Fibroblast of skin of abdomen (primary cell): ENCODE results near the gene SFTPD.

Experiments
- DNase-seq: peaks from one replicate; pipeline ENCODE4 v3.0.0-alpha.2; 2013

The SFTPD gene

DNA sequence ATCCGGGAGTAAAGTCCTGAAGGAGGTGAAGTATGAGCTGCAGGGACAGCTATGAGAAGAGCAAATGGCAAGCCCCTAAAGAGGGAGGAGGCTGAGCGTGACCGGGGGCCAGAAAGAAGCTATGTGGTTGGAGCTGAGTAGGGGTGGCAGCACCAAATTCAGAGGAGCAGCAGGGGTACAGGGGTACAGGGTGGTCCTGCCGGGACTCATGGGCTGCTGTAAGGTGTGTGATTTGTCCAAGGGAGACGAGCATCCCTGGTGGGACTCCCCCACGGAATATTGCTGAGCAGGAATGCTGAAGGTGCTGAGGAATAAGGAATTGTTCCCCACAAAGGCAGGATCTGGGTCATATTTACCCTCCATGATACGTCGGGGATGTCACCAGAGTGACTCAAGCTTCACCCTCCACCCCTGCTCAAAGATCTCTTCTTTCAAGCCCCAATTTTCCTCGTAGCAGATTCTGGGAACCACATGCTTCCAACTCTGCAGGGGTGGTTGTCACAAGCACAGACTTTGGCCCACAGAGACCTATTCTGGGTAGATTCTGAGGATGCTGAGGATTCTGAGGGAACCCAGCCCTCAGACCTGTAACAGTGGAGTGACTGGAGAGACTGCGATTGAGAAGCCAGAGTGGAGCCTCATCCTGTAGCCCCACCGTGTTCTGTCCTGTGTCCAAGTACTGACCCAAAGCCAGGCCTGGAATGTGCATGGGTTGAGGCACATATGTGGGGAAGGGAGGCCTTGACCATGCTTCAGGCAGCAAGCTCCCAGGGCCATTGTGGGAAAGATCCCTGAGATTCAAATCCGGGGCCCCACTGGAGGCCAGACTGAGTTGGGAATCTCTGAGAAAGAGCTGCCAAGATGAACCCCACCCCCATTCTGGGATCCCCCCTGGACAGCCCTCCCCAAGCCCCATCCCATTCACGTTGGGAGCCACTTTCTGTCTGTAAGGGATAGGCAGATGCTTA lies 4.2 kb downstream of the SFTPD start:
- no peak for DNase-seq

DNA sequence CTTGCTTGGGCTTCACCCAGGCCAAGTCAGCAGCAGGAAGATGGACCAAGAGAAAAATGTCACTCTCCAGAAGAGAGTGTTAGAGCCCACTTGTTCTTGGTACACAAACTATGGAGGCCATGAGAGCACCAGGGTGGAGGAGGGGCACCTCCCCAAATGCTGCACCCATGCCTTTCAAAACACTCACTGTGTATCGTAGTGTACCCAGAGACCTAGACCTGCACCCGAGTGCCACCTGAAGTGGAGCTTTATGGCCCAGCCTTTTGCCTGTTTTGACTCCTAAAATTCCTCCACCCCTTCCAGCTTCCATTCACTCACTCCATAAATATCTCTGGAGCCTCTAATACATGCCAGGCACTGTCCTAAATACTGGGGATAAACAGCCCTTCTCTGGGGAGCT lies 5.0 kb downstream of the SFTPD start:
- DNase-seq, result no peak

DNA sequence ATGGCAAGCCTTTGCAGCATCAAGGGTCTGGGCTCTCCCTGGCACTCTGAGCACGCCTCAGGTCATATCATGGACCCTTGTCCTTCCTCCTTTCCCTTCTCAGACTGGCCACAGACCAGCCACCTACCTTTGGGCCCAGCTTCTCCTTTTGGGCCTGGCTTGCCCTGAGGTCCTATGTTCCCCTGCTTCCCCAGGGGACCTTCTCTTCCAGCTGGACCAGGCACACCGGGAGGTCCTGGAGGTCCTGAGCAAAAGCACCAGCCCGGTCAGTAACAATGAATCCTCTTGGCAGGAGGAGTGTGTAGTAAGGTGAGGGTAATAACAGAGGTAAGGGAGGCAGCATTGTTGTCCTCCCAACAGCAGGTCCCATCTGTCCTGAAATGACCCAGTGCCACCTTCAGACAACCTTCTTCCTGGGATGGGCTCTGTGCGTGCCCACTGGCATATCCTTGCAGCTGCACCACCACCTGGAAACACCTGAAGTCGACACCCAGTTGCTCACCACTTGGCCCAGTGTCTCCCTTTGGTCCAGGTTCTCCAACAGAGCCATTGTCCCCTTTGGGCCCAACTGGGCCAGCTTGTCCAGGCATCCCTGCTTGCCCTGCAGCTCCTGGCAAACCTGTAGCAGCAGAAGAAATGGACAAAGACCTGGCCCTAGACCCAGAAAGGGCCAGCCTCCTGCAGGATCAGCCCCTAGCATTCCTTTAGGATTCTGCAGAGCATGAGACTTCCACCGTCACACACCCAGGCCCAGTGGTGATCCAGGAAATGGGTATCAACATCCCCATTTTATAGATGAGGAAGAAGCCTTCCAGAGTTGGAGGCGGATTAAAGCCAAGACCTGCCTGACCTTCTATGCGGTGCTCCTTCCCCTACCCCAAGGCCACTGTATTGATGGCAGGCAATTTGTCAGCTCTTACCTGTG lies 6.4 kb downstream of the SFTPD start:
- DNase-seq, result no peak

DNA sequence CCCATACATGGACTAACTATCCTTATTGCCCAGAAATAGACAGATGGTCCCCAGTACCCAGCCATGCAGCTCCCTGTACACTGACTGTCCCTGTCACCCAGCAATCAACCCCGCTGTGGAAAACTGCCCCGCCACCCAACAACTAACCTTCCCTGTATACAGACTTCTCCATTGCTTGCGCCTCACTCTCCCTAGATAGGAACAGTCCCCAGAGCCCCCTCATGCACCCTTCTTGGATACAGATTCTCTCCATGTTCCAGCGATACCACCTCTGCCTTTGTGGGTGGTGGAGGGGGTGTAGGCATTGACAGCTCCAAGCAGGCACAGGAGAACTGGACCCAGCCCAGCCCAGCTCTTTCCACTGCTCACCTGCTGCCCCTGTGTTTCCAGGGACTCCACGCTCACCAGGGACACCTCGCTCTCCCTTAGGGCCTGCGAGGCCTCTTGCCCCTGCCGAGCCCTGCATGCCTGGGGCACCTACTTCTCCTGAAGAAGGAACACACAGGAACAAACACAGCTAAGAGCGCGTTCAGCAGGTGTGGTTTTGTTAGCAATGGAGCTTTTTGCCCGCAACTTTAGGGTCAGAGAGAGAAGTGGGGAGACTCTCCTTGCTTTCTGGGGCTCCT lies 7.2 kb downstream of the SFTPD start:
- DNase-seq, result no peak

DNA sequence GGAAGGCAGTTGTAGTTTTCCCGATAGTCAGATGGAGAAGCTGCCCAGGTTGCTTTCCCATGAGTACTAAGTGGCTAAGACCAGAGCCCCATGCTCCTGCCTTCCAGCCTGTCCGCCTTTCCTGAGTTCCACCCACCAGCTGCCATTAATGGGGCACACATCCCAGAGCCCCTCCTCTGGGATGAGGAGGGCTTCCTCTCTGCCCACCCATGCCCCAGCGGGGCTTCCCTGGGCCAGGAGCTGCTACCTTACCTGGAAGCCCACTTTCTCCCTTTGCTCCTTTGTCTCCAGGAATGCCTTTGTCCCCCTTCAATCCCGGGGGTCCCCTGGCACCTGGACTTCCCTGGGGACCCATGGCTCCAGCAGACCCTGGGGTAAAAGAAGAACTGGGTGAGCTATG lies 7.8 kb downstream of the SFTPD start:
- DNase-seq, result no peak

DNA sequence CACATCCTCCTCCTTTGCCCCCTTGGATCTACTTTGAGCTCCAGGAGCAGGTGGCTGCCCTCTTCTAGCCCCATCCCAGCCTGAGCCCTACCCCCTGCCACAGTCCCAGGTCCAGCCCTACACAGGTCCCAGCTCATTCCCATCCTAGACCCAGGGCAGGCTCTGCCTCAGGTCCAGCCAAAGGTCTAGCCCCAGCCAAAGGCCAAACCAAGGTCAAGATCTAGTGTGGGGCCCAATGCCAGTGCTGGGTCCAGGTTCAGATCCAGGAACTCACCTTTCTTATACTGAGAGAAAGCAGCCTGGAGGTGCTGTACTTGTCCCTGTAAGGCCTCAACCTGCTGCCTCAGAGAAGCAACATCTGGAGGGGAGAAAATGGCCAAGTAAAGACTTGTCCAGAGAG lies 8.5 kb downstream of the SFTPD start:
- no peak for DNase-seq

DNA sequence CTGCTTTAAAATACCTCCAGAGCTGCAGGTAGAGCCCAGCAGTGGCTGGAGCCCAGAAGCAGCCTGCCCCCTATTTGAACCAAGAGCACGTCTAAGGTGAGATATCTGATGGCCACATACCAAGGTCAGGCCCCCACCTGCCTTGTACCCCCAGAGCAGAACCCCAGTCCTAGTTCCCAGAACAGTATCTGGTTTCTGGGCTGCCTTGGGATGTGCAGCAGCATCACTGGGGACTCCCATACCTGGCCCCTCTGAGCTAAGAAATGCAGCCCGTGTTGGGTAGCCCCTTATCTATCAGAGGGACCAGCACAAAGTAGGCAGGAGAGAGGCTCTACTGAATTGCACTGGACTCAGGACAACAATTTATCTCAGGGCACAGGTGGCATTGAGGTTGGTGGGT lies 8.9 kb downstream of the SFTPD start:
- DNase-seq, result no peak

DNA sequence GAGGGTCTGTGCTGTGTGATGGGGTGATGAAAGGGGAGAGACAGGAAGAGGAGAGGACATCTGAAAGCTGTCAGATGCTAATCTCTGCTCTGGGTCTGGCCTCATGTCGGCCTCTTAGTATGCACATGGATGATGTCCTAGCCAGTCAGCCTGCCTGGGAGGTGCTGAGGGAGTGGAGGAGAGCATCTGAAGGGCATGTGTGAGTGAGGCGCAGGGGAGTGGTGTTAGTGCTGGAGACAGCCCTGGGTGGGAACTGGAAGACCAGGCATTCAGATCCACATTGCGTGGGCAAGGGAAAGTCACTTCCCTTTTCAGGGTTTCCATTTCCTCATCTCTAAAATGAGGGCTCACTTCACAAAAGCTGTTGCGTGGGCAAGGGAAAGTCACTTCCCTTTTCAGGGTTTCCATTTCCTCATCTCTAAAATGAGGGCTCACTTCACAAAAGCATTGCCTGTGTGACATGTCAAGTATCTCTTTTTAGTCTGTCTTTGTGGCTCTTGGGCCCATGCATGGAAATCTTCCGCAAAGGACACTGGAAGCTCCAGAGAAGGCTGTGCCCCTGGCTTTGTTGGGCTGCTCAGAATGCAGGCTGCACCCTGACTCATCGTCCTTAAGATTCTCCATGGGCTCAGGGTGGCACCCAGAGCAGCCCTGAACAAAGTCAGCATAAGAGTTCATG lies 10.0 kb downstream of the SFTPD start:
- no peak for DNase-seq

DNA sequence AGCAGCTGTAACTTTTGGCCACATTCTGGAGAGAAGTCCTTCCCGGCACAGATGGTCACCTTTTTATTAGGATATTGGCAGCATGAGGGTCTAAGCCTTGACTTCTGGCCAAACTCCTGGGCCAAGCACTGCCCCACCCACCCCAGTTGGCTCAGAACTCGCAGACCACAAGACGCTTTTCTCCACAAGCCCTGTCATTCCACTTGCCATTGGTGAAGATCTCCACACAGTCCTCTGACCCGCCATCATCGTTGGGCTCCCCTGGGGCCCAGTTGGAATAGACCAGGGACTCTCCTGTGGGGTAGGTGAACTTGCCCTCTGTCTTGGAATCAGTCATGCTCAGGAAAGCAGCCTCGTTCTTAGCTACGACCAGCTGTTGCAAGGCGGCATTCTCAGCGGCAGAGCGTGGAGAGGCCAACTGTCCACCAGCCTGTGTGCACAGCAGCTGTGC lies 11.2 kb downstream of the SFTPD start:
- no peak for DNase-seq

DNA sequence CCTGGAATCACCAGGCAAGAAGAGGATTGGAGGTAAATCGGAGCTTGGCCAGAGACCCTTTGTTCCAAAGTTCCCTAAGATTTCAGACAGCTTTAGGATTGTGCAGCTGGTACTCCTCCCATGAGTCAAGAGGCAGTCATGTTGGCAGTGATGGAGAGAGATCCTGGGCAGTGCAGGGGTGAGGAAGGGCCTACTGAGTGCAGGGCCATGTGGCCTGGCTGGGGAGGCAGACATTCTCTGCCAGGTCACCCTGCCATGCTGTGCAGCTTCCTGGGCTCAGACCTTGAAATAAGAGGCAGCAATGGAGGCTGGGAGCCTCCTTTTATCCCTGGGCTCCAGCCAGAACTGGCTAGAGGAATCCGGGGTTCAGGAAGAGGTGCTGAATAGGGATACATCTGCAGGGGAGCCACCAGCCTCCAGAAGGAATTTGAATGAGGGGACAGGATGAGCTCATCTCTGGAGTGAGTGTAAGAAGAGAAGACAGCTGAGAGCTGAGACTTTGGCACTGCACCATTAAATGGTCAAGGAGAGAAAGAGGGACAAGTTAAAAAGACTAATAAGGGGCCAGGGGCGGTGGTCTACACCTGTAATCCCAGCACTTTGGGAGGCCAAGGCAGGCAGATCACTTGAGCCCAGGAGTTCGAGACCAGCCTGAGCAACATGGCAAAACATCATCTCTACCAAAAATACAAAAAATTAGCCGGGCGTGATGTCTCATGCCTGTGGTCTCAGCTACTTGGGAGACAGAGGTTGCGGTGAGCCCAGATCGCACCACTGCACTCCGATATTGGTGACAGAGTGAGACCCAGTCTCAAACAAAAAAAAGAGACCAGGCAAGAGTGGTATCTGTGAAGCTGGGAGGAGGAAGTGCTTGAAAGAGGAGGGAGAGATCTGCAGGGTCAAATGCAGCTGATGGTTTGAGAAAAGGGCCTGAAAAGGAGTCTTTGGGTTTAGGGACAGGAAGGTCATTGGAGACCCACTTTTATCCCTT lies 12.0 kb downstream of the SFTPD start:
- no peak for DNase-seq

DNA sequence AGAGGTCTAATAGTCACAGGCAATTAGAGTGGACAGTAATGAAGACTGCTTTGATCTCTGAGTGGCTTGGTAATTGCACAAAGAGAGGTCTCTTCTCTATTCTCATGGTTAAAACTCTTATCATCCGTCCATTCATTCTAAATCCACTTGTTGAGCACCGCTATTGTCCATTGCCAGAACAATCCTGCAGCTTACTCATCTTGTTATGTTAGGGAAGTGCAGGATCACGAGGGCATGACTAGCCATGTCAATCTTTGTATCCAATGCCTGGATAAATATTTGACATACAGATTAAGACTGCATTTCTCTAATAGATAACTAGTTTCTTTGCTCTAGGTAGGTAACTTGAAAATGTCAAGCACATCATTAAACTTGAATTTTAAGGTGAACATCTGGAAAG lies 14.9 kb downstream of the SFTPD start:
- DNase-seq, result no peak

DNA sequence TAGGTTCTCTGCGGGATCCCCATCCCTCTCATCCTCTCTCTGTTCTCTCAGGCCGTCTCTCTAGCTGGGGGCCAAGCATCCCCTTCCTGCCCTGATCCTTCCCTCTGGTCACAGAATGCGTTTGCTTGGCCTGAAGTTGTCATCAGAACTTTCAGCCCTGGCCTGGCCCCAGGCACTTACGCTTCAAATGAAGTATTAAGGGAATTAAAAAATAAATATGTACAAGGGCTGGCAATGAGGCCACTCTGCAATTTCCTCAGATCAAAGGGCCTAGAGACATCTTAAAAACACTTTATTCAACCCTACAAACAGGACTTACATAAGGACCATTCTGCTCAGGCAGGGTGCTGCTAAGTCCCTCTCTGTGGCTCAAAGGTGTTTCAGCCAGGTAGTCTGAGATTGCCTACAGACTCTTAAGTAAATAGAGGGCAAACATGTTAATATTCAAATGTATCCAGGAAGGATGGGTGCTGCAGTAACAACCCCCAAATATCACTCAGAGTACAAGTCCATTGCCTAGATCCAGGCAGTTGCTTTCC lies 16.0 kb downstream of the SFTPD start:
- DNase-seq, result no peak

DNA sequence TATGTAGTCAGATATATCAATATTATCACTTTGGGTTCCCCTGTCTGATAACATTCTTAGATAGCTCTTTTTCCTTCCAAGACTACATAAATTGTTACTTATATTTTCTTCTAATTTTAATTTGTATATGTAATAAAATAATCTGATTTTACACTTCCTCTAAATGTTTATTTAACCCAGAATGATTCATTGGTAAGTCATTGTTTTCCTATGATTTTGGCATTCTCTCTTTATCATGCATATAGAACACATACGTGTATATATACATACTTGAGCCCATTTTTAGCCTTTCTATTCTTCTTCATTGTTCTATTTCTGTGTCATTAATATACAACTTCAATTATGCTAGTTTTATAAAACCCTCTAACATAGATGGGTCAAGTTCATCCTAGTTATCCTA lies 16.6 kb downstream of the SFTPD start:
- no peak for DNase-seq

DNA sequence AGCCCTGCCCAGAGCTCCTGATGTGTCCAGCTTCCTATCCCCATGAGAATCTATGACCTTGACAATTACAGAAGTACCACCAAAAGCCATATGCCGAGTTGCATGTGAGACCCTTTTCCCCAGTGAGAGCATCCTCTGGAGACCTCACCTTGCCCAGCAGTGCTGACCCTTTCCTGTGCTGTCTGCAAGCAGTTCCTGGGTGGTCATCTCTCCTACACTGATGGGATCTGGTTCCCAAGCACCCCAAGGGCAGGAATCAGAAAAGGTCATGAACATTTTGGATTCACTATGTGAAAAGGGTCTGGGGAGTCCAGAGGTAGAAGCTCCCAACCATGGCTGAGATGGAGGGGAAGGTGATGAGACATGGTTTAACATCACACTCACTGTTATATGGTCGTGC lies 18.2 kb downstream of the SFTPD start:
- DNase-seq, result no peak

DNA sequence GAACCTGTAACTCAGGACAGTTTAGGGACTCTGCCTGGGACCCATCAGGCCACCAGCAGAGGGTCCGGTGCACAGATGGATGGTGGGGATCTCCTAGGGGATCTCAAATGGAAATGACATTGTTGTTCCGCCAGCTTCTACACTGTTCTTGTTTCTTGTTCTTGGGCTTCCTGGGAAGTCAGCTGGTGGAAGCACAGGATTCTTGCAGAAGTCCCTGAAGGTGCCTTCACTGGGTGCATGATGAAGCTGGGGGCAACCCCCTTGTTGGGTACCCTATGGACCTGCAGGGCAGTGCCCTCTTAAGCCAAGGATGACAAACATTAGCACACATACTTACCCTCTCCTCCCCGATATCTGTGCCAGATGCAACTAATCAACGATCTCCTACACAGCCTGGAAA lies 18.6 kb downstream of the SFTPD start:
- DNase-seq, result no peak

DNA sequence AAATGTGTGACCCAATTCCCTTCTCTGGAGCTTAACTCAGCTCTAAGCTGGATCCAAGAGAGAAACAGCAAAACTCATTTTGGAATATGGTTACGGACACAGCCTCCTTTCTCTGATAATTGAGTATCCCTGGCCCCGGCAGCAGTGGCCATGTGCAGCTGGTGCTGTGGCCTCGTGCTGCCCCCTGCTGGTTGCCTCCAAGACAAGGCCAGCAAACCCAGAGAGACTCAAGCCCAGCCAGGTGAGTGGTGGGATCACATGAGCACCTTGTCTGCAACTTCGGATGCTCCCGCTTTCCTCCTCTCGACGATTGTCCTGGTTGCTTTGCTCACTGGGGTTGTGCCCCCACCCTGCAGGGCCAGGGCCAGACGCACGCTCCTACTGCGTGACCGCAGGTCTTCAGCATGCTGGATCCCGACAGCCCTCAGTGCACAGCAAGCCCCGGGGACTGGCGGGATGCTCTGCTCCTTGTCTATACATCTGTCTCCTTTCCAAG lies 19.4 kb downstream of the SFTPD start:
- DNase-seq, result peak; percentile 58

DNA sequence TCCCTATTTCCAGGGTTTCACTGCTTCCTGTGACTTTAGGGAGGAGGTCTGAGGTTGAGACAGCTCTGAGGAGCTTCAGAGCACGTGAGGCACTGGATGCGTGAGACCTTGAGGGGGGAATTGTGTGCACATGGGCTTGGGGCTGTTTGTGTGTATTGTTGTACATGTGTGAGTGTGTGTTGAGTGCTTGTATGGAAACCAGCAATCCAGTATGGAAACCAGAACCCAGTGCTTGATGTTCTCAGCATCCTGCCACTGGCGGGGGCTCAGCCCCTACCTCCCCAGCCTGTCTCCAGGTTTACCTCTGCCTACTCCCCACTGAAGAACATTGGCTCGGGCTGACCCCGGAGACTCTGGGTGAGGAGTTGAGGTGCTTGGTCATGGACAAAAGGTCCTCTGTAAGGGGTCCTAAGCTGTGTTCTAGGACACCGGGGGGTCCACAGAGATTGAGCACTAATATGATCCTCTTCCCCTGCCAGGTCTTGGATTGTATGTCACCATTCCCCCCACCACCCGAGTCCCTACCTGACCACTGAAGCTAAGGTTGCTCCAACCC lies 20.8 kb downstream of the SFTPD start:
- DNase-seq, result no peak

DNA sequence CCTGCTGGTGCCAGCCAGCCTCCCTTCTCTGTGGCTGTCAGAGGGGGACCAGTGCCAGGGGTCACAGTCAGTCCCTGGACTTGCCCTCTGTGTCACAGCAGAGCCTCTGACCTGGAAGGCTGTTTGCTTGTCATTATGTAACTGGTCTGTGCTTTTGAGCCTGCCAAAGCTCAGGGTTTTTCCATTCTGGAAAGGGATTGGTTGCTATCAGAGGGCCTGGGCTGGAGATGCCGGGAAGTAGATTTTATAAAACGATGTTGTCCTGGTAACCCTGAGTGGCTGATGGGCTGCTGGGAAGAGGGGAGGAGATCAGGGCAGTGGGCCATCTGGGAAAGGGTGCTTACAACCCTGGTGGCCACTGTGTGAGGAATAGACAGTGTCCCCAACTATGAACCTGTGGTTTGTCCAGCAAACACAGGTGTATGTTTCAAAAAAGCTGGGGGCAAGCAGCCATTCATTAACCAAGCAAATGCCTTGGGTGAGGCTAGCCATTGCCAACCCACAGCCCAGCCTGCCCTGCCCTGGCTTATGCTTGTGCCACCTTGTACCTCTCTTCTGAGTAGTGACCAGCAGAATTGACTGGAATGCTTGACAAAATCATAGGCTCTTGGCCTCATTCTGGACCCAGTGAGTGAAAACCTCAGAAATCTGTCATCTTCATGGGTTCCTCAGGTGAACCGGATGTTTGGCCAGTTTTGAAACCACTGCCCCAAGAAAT lies 21.6 kb downstream of the SFTPD start:
- DNase-seq, result no peak

DNA sequence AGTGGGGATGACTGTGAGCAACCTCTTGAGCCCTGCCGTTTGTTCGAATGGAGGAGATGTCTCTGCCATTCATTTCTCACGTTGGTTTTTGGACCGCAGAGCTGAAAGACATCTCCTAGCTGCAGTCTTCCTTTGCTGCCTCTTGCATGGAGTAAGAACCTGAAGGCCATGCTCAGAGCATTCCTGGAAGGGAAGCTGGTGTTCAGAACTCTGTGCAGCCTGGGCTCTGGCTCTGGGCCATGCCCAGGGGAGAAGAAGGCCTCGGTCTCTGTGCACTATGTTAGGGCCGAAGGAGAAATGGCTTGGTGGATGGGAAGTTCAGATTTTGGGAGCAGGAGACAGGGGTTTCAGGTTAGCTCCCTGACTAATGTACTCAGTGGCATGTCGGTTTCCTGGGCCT lies 22.9 kb downstream of the SFTPD start:
- DNase-seq, result no peak

DNA sequence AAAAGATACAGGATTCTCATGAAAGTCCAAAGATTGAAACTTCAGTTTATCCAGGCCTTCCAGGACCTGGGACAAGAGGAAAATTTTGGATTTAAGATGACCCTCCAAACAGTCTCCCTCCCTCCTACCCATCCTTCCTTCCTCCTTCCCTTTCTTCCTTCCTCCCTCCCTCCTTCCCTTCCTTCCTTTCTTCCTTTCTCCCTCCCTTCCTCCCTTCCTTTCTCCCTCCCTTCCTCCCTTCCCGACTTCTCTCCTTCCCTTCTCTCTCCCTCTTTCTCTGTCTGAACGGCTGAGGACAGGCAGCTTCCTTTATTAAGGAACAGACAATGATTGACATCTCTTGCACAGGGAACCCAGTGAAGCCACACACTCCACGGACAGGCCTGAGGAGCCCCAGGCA lies 23.3 kb downstream of the SFTPD start:
- no peak for DNase-seq
